Measurements from ENCODE around the gene SLFN13.

DNA sequence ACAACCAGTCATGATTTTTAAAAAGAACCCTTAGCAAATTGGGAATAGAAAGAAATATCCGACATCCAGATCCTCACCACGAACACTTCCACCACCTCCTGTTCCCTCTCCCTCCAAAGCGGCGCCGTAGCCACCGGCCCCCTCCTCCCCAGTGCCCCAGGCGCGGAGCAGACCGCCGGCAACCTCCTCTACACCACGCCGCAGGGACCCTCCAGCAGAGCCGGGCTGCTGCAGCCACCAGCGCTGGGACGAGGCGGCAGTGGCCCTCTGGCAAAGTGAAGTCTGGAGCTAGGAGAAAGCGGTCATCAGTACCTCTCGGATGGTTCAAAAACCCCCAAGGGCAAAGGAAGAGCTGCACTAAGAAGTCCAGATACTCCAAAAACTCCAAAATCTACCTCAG is 41.4 kb upstream of the SLFN13 start:
- TF ChIP-seq CTCF (tag by site-specific recombination; IDR thresholded peaks at IDR 0.05) (no peak), TCF7L2 (IDR thresholded peaks at IDR 0.05; ENCODE audit: borderline replicate concordance, low read depth, low read length) (no peak), ZEB2 (tag by site-specific recombination; IDR thresholded peaks at IDR 0.05) (no peak), ZNF843 (tag by site-specific recombination; IDR thresholded peaks at IDR 0.05) (no peak), ZNF133 (tag by site-specific recombination; IDR thresholded peaks at IDR 0.05) (no peak), SCRT1 (tag by site-specific recombination; IDR thresholded peaks at IDR 0.05; ENCODE audit: borderline replicate concordance) (no peak)

All from HEK293 (cell line).